HEK293 (cell line): ENCODE data around the gene TTLL11.

Experiments used
- CTCF ChIA-PET: fragments of 350-600 bp; formaldehyde crosslinking; extraction: SDS; loops from one replicate; lab custom pipeline; 2021; ENCODE audit warnings: antibody characterized with exemption; lab: Yijun Ruan, JAX
- POLR2A ChIA-PET: fragments of 300-600 bp; formaldehyde crosslinking; extraction: SDS; loops from one replicate; lab custom pipeline; 2020; ENCODE audit warnings: antibody characterized with exemption, inconsistent platforms; lab: Yijun Ruan, JAX
- H3K27ac ChIP-seq: fragments of 200-500 bp; sonication (Bioruptor generic); 2 replicates; pipeline ENCODE4 v1.5.1; 2014; ENCODE audit warnings: low read depth, low read length, control low read depth, inconsistent platforms; ENCODE audit errors: extremely low read depth
- H3K36me3 ChIP-seq, 2 experiments: fragments of 200-500 bp in 1 of 2; sonication (Bioruptor generic) in 1 of 2; 1 replicate in 1 of 2; 2 replicates in 1 of 2; pipeline ENCODE4 v1.5.1; 2014 to 2017; ENCODE audit warnings: inconsistent platforms in 2 of 2, low read length in 2 of 2; ENCODE audit not compliant: control insufficient read depth in 2 of 2, insufficient read depth in 1 of 2
- H3K4me1 ChIP-seq: fragments of 200-500 bp; sonication (Bioruptor generic); 2 replicates; pipeline ENCODE4 v1.5.1; 2014; ENCODE audit warnings: mild to moderate bottlenecking, low read length, inconsistent platforms; ENCODE audit not compliant: control insufficient read depth, insufficient read depth
- H3K4me3 ChIP-seq: 2 replicates; pipeline ENCODE4 v1.5.1; 2011; ENCODE audit warnings: low read depth, mild to moderate bottlenecking, control low read depth, low read length, moderate library complexity
- H3K9me3 ChIP-seq: fragments of 200-500 bp; sonication (Bioruptor generic); 2 replicates; pipeline ENCODE4 v1.5.1; 2014; ENCODE audit warnings: low read depth, low read length, inconsistent platforms; ENCODE audit not compliant: control insufficient read depth, insufficient read depth
- AEBP2 ChIP-seq: fragments of 450-650 bp; formaldehyde crosslinking; IDR thresholded peaks from 2 replicates; pipeline ENCODE4 v1.5.1; 2016; ENCODE audit warnings: missing biosample characterization, missing genetic modification characterization, borderline replicate concordance
- GLI2 ChIP-seq: fragments of 450-650 bp; formaldehyde crosslinking; IDR thresholded peaks from 2 replicates; pipeline ENCODE4; 2017; ENCODE audit warnings: missing biosample characterization, missing genetic modification characterization, low read depth, borderline replicate concordance
- KLF16 ChIP-seq: fragments of 450-650 bp; formaldehyde crosslinking; IDR thresholded peaks from 2 replicates; pipeline ENCODE4 v1.5.1; 2017; ENCODE audit warnings: missing biosample characterization, missing genetic modification characterization
- MYNN ChIP-seq: fragments of 450-650 bp; formaldehyde crosslinking; IDR thresholded peaks from 2 replicates; pipeline ENCODE4 v1.5.1; 2016; ENCODE audit warnings: missing biosample characterization, missing genetic modification characterization, borderline replicate concordance
- REST ChIP-seq: fragments of 450-650 bp; formaldehyde crosslinking; IDR thresholded peaks from 2 replicates; pipeline ENCODE4 v1.5.1; 2016; ENCODE audit warnings: missing biosample characterization, missing genetic modification characterization
- ZNF148 ChIP-seq: fragments of 450-650 bp; formaldehyde crosslinking; IDR thresholded peaks from 2 replicates; pipeline ENCODE4 v1.5.0; 2017; ENCODE audit warnings: missing biosample characterization, missing genetic modification characterization, borderline replicate concordance
- ZNF202 ChIP-seq: fragments of 450-650 bp; formaldehyde crosslinking; IDR thresholded peaks from 2 replicates; pipeline ENCODE4 v1.5.1; 2016; ENCODE audit warnings: missing biosample characterization, missing genetic modification characterization, borderline replicate concordance
- ZNF211 ChIP-seq: fragments of 450-650 bp; formaldehyde crosslinking; IDR thresholded peaks from 2 replicates; pipeline ENCODE4 v1.5.1; 2016; ENCODE audit warnings: low read depth, missing biosample characterization, missing genetic modification characterization
- ZNF223 ChIP-seq: fragments of 450-650 bp; formaldehyde crosslinking; IDR thresholded peaks from 2 replicates; pipeline ENCODE4 v1.5.1; 2016; ENCODE audit warnings: missing biosample characterization, missing genetic modification characterization
- ZNF350 ChIP-seq: fragments of 450-650 bp; formaldehyde crosslinking; IDR thresholded peaks from 2 replicates; pipeline ENCODE4 v1.5.0; 2017; ENCODE audit warnings: missing biosample characterization, mild to moderate bottlenecking, missing genetic modification characterization
- ZNF37A ChIP-seq: fragments of 450-650 bp; IDR thresholded peaks from 2 replicates; pipeline ENCODE4 v1.5.1; 2018; ENCODE audit warnings: missing biosample characterization, missing genetic modification characterization
- ZNF416 ChIP-seq: fragments of 450-650 bp; formaldehyde crosslinking; IDR thresholded peaks from 2 replicates; pipeline ENCODE4 v1.5.1; 2016; ENCODE audit warnings: missing biosample characterization, missing genetic modification characterization
- ZNF433 ChIP-seq: fragments of 450-650 bp; formaldehyde crosslinking; IDR thresholded peaks from 2 replicates; pipeline ENCODE4 v1.5.1; 2016; ENCODE audit warnings: missing biosample characterization, missing genetic modification characterization, low read depth
- ZNF571 ChIP-seq: fragments of 450-650 bp; formaldehyde crosslinking; IDR thresholded peaks from 2 replicates; pipeline ENCODE4 v1.5.0; 2017; ENCODE audit warnings: missing biosample characterization, missing genetic modification characterization
- ZNF585B ChIP-seq: fragments of 450-650 bp; formaldehyde crosslinking; IDR thresholded peaks from 2 replicates; pipeline ENCODE4 v1.5.1; 2016; ENCODE audit warnings: missing biosample characterization, missing genetic modification characterization
- ZNF600 ChIP-seq: fragments of 450-650 bp; formaldehyde crosslinking; IDR thresholded peaks from 2 replicates; pipeline ENCODE4 v1.5.1; 2016; ENCODE audit warnings: missing biosample characterization, missing genetic modification characterization
- ZNF704 ChIP-seq: fragments of 450-650 bp; formaldehyde crosslinking; IDR thresholded peaks from 2 replicates; pipeline ENCODE4 v1.5.1; 2016; ENCODE audit warnings: missing biosample characterization, missing genetic modification characterization
- ZNF785 ChIP-seq: fragments of 450-650 bp; formaldehyde crosslinking; IDR thresholded peaks from 2 replicates; pipeline ENCODE4 v1.5.1; 2016; ENCODE audit warnings: missing biosample characterization, missing genetic modification characterization

Gene TTLL11

GRCh38 chr9:121876658-121877271 is 216.3 kb downstream of the TTLL11 start (continued):
- TF ChIP-seq AEBP2 (tag by site-specific recombination): no peak
- no peak for TF ChIP-seq ZNF600 (tag by site-specific recombination)
- no peak for TF ChIP-seq MYNN (tag by site-specific recombination)
- TF ChIP-seq ZNF223: no peak

GRCh38 chr9:121876255-121876654 is 216.9 kb downstream of the TTLL11 start:
- Histone ChIP-seq H3K4me3 (no peak overlapping the region), H3K9me3 (no peaks in the 10 kb centered on the region), H3K27ac (no peak overlapping the region), H3K4me1 (no peaks in the 10 kb centered on the region), H3K36me3 (no peaks in the 10 kb centered on the region)
- ChIA-PET CTCF (interaction anchor here (0.6 to 0.7 kb wide), 2 partner anchors 42 to 71 kb away, joined by 3 read pairs; no protein-coding TSS in a partner anchor), POLR2A (no interaction called here)
- TF ChIP-seq ZNF223 (no peak), KLF16 (no peak), ZNF148 (tag by site-specific recombination) (no peak), ZNF704 (tag by site-specific recombination) (no peak), ZNF211 (tag by site-specific recombination) (no peak), ZNF202 (tag by site-specific recombination) (no peak), GLI2 (tag by site-specific recombination) (no peak), ZNF416 (tag by site-specific recombination) (no peak), ZNF585B (tag by site-specific recombination) (no peak), ZNF785 (no peak), ZNF433 (tag by site-specific recombination) (no peak), ZNF350 (tag by site-specific recombination) (no peak), ZNF571 (no peak), ZNF37A (tag by site-specific recombination) (no peak), REST (tag by site-specific recombination) (no peak)
- TF ChIP-seq, all 188 proteins: peak for 0
